ENCODE results near the gene MTHFD1L.
"Not testable (repeated sequence)": the region's sequence is repeated elsewhere in the genome, so short reads cannot be mapped to it uniquely, and the experiment has no call there.

GRCh38 chr6:151042911-151043330 is 177.4 kb downstream of the MTHFD1L start:
- TF ChIP-seq, protein P1, sequence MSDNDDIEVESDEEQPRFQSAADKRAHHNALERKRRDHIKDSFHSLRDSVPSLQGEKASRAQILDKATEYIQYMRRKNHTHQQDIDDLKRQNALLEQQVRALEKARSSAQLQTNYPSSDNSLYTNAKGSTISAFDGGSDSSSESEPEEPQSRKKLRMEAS (IDR thresholded peaks at IDR 0.05; ENCODE audit: insufficient read depth, insufficient read length), result not testable (repeated sequence)
- TF ChIP-seq POLR2A (IDR thresholded peaks at IDR 0.05; ENCODE audit: low read depth, low read length); EZH2 (IDR thresholded peaks at IDR 0.05; ENCODE audit: borderline replicate concordance, low read depth, low read length, severe bottlenecking); GATA2 (IDR thresholded peaks at IDR 0.05; ENCODE audit: insufficient read depth, insufficient read length, low read depth, low read length); POLR2AphosphoS5 (IDR thresholded peaks at IDR 0.05; ENCODE audit: insufficient read depth, low read depth, low read length); FOS (IDR thresholded peaks at IDR 0.05; ENCODE audit: borderline replicate concordance, insufficient read depth, low read length); JUN (IDR thresholded peaks at IDR 0.05; ENCODE audit: borderline replicate concordance, insufficient read depth, insufficient read length, low read depth): not testable (repeated sequence)
- TF ChIP-seq, protein P2, sequence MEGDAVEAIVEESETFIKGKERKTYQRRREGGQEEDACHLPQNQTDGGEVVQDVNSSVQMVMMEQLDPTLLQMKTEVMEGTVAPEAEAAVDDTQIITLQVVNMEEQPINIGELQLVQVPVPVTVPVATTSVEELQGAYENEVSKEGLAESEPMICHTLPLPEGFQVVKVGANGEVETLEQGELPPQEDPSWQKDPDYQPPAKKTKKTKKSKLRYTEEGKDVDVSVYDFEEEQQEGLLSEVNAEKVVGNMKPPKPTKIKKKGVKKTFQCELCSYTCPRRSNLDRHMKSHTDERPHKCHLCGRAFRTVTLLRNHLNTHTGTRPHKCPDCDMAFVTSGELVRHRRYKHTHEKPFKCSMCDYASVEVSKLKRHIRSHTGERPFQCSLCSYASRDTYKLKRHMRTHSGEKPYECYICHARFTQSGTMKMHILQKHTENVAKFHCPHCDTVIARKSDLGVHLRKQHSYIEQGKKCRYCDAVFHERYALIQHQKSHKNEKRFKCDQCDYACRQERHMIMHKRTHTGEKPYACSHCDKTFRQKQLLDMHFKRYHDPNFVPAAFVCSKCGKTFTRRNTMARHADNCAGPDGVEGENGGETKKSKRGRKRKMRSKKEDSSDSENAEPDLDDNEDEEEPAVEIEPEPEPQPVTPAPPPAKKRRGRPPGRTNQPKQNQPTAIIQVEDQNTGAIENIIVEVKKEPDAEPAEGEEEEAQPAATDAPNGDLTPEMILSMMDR (IDR thresholded peaks at IDR 0.05; ENCODE audit: extremely low read depth in 1 of 2, insufficient read depth in 1 of 2, low read depth in 1 of 2, low read length in 2 of 2), result not testable (repeated sequence)
